Mammary epithelial cell (primary cell): ENCODE measurements around the gene TACC2.

Source experiments
- EZH2 ChIP-seq: IDR thresholded peaks from 2 replicates; pipeline ENCODE4 v1.6.1; 2012; ENCODE audit warnings: low read length, inconsistent platforms, borderline replicate concordance
- TF ChIP-seq, protein P1 (sequence below), 2 donors: IDR thresholded peaks in 1 of 2; conservative IDR thresholded peaks in 1 of 2; 2 replicates each; pipeline ENCODE4 v1.5.1; 2011 to 2012; ENCODE audit warnings: inconsistent platforms in 2 of 2, low read length in 2 of 2, mild to moderate bottlenecking in 2 of 2, control low read depth in 1 of 2, low read depth in 1 of 2; ENCODE audit not compliant: insufficient read depth in 1 of 2; ENCODE audit errors: extremely low read depth in 1 of 2

DNA sequence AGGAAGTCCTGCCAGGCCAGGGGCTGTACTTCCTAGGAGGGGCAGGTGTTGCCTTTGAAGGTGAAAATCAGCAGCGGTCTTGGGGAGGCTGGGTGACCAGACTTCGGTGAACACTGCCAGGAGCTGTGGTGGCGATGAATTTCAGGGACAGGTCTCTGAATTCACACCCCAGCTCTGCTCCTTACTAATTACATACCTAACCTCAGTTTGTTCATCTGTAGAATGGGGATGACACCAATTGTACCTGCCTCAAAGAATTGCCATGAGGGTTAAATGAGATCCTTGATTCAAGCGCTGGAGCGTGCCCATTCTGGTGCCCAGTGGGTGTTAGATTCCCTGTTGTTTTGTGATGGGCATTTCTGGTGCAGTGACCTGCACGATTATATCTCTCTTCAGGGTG is 102.8 kb downstream of the TACC2 start:
- TF ChIP-seq, protein P1, sequence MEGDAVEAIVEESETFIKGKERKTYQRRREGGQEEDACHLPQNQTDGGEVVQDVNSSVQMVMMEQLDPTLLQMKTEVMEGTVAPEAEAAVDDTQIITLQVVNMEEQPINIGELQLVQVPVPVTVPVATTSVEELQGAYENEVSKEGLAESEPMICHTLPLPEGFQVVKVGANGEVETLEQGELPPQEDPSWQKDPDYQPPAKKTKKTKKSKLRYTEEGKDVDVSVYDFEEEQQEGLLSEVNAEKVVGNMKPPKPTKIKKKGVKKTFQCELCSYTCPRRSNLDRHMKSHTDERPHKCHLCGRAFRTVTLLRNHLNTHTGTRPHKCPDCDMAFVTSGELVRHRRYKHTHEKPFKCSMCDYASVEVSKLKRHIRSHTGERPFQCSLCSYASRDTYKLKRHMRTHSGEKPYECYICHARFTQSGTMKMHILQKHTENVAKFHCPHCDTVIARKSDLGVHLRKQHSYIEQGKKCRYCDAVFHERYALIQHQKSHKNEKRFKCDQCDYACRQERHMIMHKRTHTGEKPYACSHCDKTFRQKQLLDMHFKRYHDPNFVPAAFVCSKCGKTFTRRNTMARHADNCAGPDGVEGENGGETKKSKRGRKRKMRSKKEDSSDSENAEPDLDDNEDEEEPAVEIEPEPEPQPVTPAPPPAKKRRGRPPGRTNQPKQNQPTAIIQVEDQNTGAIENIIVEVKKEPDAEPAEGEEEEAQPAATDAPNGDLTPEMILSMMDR (conservative IDR thresholded peaks at IDR 0.05 in 1 of 2, IDR thresholded peaks at IDR 0.05 in 1 of 2; ENCODE audit: extremely low read depth in 1 of 2, insufficient read depth in 1 of 2, low read depth in 1 of 2, low read length in 2 of 2) = no peak
- no peak for TF ChIP-seq EZH2
